HepG2 (cell line): ENCODE data around the gene CBLB. TPM values are rescaled to one million over a fixed set of nuclear protein-coding genes. Genes with fewer than 3 reads are reported as not detected.

Experiments
- ATAC-seq: fragments of 200-7000 bp; cut with Tn5 transposase; 3 replicates; pipeline ENCODE4 v1.9.1; 2020; ENCODE audit warnings: mild to moderate bottlenecking, moderate library complexity
- BruUV-seq: library from RNA; stranded (reverse); fragments of 400-500 nt; replicated peaks from 2 replicates; lab custom pipeline; 2021; lab: Mats Ljungman, UMichigan
- CTCF ChIA-PET: fragments of 300-600 bp; formaldehyde crosslinking; extraction: SDS; loops from one replicate; lab custom pipeline; 2021; ENCODE audit warnings: low total read pairs, inconsistent platforms, low intra/inter-chr PET ratio; lab: Yijun Ruan, JAX
- POLR2A ChIA-PET: fragments of 350-600 bp; sonication (Branson Sonifier 250); formaldehyde crosslinking; loops from one replicate; lab custom pipeline; 2020; ENCODE audit warnings: antibody characterized with exemption, inconsistent platforms; lab: Yijun Ruan, JAX
- DNase-seq: peaks from one replicate; pipeline ENCODE4 v3.0.0-alpha.2; 2015; ENCODE audit warnings: low spot score
- FAIRE-seq: peaks from 3 replicates; lab custom pipeline; 2011; peaks lifted over from hg19 to GRCh38; lab: Jason Lieb, UNC
- H2AFZ ChIP-seq: one replicate; pipeline ENCODE4 v1.6.1; 2011; ENCODE audit warnings: low read length, inconsistent platforms
- H3K27ac ChIP-seq: fragments of 300-600 bp; 3 replicates; pipeline ENCODE4 v1.8.0; 2011; ENCODE audit warnings: mixed run types, mild to moderate bottlenecking, mixed read lengths, low read length, inconsistent platforms; ENCODE audit not compliant: insufficient read depth; ENCODE audit errors: extremely low read length
- H3K27me3 ChIP-seq, 2 experiments: fragments of 200-600 bp in 1 of 2; 2 replicates in 1 of 2; 3 replicates in 1 of 2; pipeline versions ENCODE4 v1.6.0 to v1.8.0; 2011; ENCODE audit warnings: low read length in 2 of 2, mild to moderate bottlenecking in 2 of 2, moderate library complexity in 2 of 2, inconsistent platforms in 1 of 2; ENCODE audit not compliant: insufficient read depth in 2 of 2, control insufficient read depth in 1 of 2
- H3K36me3 ChIP-seq, 2 experiments: fragments of 200-600 bp in 1 of 2; replicated peaks in 1 of 2; 2 replicates in 1 of 2; 3 replicates in 1 of 2; pipeline versions ENCODE4 v1.5.1 to v1.8.0; 2011; ENCODE audit warnings: low read length in 2 of 2, inconsistent platforms in 1 of 2; ENCODE audit not compliant: insufficient read depth in 2 of 2, control insufficient read depth in 1 of 2
- H3K4me1 ChIP-seq: 2 replicates; pipeline ENCODE4 v1.5.1; 2012; ENCODE audit warnings: low read length, inconsistent platforms; ENCODE audit not compliant: insufficient read depth
- H3K4me2 ChIP-seq: 2 replicates; pipeline ENCODE4 v1.6.0; 2011; ENCODE audit warnings: low read depth, low read length, inconsistent platforms
- H3K4me3 ChIP-seq, 3 experiments: fragments of 200-600 bp in 1 of 3; sonication (generic), shearing (Covaris generic) in 1 of 3; replicated peaks in 1 of 3; 2 replicates each; pipeline ENCODE4 v1.5.1; 2011 to 2016; ENCODE audit warnings: low read length in 3 of 3, inconsistent platforms in 2 of 3, low read depth in 2 of 3, mild to moderate bottlenecking in 2 of 3, control low read depth in 1 of 3, mixed read lengths in 1 of 3; ENCODE audit not compliant: insufficient read depth in 1 of 3
- H3K79me2 ChIP-seq: one replicate; pipeline ENCODE4 v1.6.1; 2011; ENCODE audit warnings: low read length, inconsistent platforms; ENCODE audit not compliant: insufficient read depth
- H3K9ac ChIP-seq: 2 replicates; pipeline ENCODE4 v1.6.0; 2011; ENCODE audit warnings: mild to moderate bottlenecking, low read depth, low read length, inconsistent platforms; ENCODE audit not compliant: insufficient read depth
- H3K9me3 ChIP-seq: 2 replicates; pipeline ENCODE4 v1.5.1; 2012; ENCODE audit warnings: mild to moderate bottlenecking, low read length
- H4K20me1 ChIP-seq: 2 replicates; pipeline ENCODE4 v1.6.0; 2011; ENCODE audit warnings: inconsistent platforms, mild to moderate bottlenecking, low read length, moderate library complexity; ENCODE audit not compliant: insufficient read depth
- CBFB ChIP-seq: sonication (generic); formaldehyde crosslinking; IDR thresholded peaks from 2 replicates; pipeline ENCODE4 v1.4.0; 2020; ENCODE audit warnings: missing genetic modification reagents
- ESRRA ChIP-seq: sonication (generic); formaldehyde crosslinking; IDR thresholded peaks from 2 replicates; pipeline ENCODE4 v1.5.1; 2020; ENCODE audit warnings: mild to moderate bottlenecking, low read depth, missing genetic modification reagents
- FOXC1 ChIP-seq: sonication (generic); formaldehyde crosslinking; IDR thresholded peaks from 2 replicates; pipeline ENCODE4 v1.8.0; 2022; ENCODE audit warnings: mild to moderate bottlenecking, missing genetic modification reagents, borderline replicate concordance
- NFRKB ChIP-seq: fragments of 450-650 bp; IDR thresholded peaks from 2 replicates; pipeline ENCODE4 v1.6.1; 2017
- NFYC ChIP-seq: IDR thresholded peaks from 2 replicates; pipeline ENCODE4 v1.6.1; 2016; ENCODE audit warnings: missing genetic modification reagents, missing compliant biosample characterization
- PAF1 ChIP-seq: IDR thresholded peaks from 2 replicates; pipeline ENCODE4 v1.6.1; 2016; ENCODE audit warnings: missing genetic modification reagents, missing compliant biosample characterization
- RARA ChIP-seq: IDR thresholded peaks from 2 replicates; pipeline ENCODE4 v1.6.1; 2016; ENCODE audit warnings: missing genetic modification reagents, missing compliant biosample characterization
- RELA ChIP-seq: sonication (generic); formaldehyde crosslinking; IDR thresholded peaks from 2 replicates; pipeline ENCODE4 v1.4.0; 2020; ENCODE audit warnings: missing genetic modification reagents
- SRF ChIP-seq: IDR thresholded peaks from 2 replicates; pipeline ENCODE4 v1.6.1; 2011; ENCODE audit warnings: mild to moderate bottlenecking, low read depth, low read length, moderate library complexity
- ZNF124 ChIP-seq: sonication (generic); formaldehyde crosslinking; IDR thresholded peaks from 2 replicates; pipeline ENCODE4 v1.4.0; 2020; ENCODE audit warnings: missing genetic modification reagents
- ZNF383 ChIP-seq: sonication (generic); formaldehyde crosslinking; IDR thresholded peaks from 2 replicates; pipeline ENCODE4 v1.4.0; 2020; ENCODE audit warnings: missing genetic modification reagents, mild to moderate bottlenecking, borderline replicate concordance
- WGBS: methylation state at CpG from one replicate; pipeline ENCODE4 v1.1.6; 2017; ENCODE audit warnings: low lambda C conversion rate; 5-methylcytosine and 5-hydroxymethylcytosine counted together
- in situ Hi-C: cut with HindIII; loops from 2 replicates; pipeline ENCODE4 v1.10.0; 2017; ENCODE audit warnings: low pct_unique_long_range_greater_than_20kb; ENCODE audit not compliant: extremely low pct_ligation_motif_present
- intact Hi-C: fragments of 100-400 bp; cut with micrococcal nuclease; formaldehyde crosslinking; loops from one replicate; pipeline ENCODE4 v1.10.0; 2022; ENCODE audit not compliant: unreplicated experiment
- polyA plus RNA-seq, 8 experiments: library from polyadenylated mRNA; depleted of rRNA in 3 of 8; stranded (reverse) in 7 of 8; unstranded in 1 of 8; fragments of >200 nt; fragmentation: Illumina TruSeq in 4 of 8; extraction: Trizol in 4 of 8; gene quantifications; 2 replicates each; pipeline versions ENCODE4 v1.2.1 to v1.2.3, GENCODE V29; 2011 to 2016; ENCODE audit warnings: low read depth in 4 of 8, missing spikeins in 1 of 8, mixed read lengths in 1 of 8; ENCODE audit not compliant: insufficient read depth in 1 of 8
- total RNA-seq, 5 experiments: library from RNA; depleted of rRNA; stranded (reverse); fragments of >200 nt; fragmentation: Illumina TruSeq; extraction: Trizol; gene quantifications; 2 replicates each; pipeline ENCODE4 v1.2.3, GENCODE V29; 2016; ENCODE audit warnings: low read depth in 1 of 5
- TF ChIP-seq, protein P1 (sequence below): sonication (generic); formaldehyde crosslinking; conservative IDR thresholded peaks from 2 replicates; pipeline ENCODE4 v1.8.0; 2022; ENCODE audit warnings: low read depth, missing genetic modification reagents
- TF ChIP-seq, protein P2 (sequence below): sonication (generic); formaldehyde crosslinking; IDR thresholded peaks from 2 replicates; pipeline ENCODE4 v1.5.0; 2020; ENCODE audit warnings: missing genetic modification reagents
- TF ChIP-seq, protein P3 (sequence below): sonication (generic); formaldehyde crosslinking; IDR thresholded peaks from 2 replicates; pipeline ENCODE4 v1.4.0; 2020; ENCODE audit warnings: missing genetic modification reagents
- TF ChIP-seq, protein P4 (sequence below): sonication (generic); formaldehyde crosslinking; IDR thresholded peaks from 2 replicates; pipeline ENCODE4 v1.4.0; 2020; ENCODE audit warnings: mild to moderate bottlenecking, missing genetic modification reagents

The CBLB gene
- total and polyA plus RNA-seq, 2 of the 13 experiments (the other 11 are each of a cell fraction or from before 2014, with no cell fraction given): 9.8 to 16.4 TPM

DNA sequence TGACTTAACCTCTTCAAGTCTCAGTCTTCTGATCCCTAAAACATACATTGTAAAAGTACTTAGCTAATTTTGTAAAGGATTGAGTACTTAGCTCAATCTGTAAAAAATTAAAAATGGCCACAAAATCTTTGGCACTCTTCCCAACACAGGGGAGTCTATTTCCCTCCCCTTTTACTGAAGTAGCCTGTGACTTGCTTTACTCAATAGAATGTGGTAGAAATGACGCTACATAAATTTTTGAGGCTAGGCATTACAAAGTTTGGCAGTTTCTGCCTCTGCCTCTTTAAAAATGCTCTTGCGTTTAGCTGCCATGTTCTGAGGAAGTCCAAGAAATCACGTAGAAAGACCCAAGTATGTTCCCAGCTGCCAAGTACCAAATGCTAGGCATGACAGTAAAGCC is 80.2 kb downstream of the CBLB start:
- Histone ChIP-seq H3K4me1 (peaks cover 24% of the 10 kb centered on the region), H4K20me1 (peaks cover 12% of the 10 kb centered on the region; the same call in 1 of the 2 replicates), H3K27ac (no peak overlapping the region), H3K4me2 (no peak overlapping the region), H3K79me2 (peaks cover 11% of the 10 kb centered on the region), H3K4me3 (no peak overlapping the region), H3K27me3 (no peaks in the 10 kb centered on the region), H2AFZ (no peak overlapping the region), H3K9ac (no peak overlapping the region), H3K36me3 (no peaks in the 10 kb centered on the region; a peak in 1 of 5 replicates), H3K9me3 (no peaks in the 10 kb centered on the region)
- FAIRE-seq (no peak), DNase-seq (no peak), ATAC-seq (no peak)
- TF ChIP-seq NFYC (CRISPR knock-in tag) (no peak), ZNF383 (CRISPR knock-in tag) (no peak), PAF1 (no peak), SRF (no peak), ZNF124 (no peak), RARA (CRISPR knock-in tag) (no peak), FOXC1 (CRISPR knock-in tag) (no peak), NFRKB (no peak), CBFB (no peak), RELA (CRISPR knock-in tag) (no peak), ESRRA (CRISPR knock-in tag) (no peak)
- TF ChIP-seq, protein P1, sequence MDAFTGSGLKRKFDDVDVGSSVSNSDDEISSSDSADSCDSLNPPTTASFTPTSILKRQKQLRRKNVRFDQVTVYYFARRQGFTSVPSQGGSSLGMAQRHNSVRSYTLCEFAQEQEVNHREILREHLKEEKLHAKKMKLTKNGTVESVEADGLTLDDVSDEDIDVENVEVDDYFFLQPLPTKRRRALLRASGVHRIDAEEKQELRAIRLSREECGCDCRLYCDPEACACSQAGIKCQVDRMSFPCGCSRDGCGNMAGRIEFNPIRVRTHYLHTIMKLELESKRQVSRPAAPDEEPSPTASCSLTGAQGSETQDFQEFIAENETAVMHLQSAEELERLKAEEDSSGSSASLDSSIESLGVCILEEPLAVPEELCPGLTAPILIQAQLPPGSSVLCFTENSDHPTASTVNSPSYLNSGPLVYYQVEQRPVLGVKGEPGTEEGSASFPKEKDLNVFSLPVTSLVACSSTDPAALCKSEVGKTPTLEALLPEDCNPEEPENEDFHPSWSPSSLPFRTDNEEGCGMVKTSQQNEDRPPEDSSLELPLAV: no peak
- TF ChIP-seq, protein P2, sequence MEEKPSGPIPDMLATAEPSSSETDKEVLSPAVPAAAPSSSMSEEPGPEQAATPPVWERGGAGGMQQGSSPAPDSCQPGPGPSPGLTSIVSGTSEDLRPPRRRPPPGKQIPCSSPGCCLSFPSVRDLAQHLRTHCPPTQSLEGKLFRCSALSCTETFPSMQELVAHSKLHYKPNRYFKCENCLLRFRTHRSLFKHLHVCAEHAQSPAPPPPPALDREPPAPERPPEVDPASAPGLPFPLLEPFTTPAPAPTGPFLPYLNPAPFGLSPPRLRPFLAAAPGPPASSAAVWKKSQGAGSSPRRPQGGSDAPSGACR (CRISPR knock-in tag): no peak
- TF ChIP-seq, protein P3, sequence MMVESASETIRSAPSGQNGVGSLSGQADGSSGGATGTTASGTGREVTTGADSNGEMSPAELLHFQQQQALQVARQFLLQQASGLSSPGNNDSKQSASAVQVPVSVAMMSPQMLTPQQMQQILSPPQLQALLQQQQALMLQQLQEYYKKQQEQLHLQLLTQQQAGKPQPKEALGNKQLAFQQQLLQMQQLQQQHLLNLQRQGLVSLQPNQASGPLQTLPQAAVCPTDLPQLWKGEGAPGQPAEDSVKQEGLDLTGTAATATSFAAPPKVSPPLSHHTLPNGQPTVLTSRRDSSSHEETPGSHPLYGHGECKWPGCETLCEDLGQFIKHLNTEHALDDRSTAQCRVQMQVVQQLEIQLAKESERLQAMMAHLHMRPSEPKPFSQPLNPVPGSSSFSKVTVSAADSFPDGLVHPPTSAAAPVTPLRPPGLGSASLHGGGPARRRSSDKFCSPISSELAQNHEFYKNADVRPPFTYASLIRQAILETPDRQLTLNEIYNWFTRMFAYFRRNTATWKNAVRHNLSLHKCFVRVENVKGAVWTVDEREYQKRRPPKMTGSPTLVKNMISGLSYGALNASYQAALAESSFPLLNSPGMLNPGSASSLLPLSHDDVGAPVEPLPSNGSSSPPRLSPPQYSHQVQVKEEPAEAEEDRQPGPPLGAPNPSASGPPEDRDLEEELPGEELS (CRISPR knock-in tag): no peak
- TF ChIP-seq, protein P4, sequence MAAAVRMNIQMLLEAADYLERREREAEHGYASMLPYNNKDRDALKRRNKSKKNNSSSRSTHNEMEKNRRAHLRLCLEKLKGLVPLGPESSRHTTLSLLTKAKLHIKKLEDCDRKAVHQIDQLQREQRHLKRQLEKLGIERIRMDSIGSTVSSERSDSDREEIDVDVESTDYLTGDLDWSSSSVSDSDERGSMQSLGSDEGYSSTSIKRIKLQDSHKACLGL (CRISPR knock-in tag): no peak
- in situ Hi-C loops (no loop called here), intact Hi-C loops (no loop called here)
- ChIA-PET CTCF (no interaction called here), POLR2A (no interaction called here)
- no TSS peak for BruUV-seq
- 98% methylated on average over 3 of the region's 3 CpGs for WGBS
